Osteocyte (in vitro differentiated cells): ENCODE measurements around the gene PSMG3. TPM values are rescaled to one million over a fixed set of nuclear protein-coding genes. Genes with fewer than 3 reads are reported as not detected.

Experiments
- DNase-seq: peaks from one replicate; pipeline ENCODE4 v3.0.0; 2021; ENCODE audit warnings: mixed read lengths; ENCODE audit not compliant: unreplicated experiment; ENCODE audit errors: extremely low spot score
- H3K27ac Mint-ChIP-seq: one replicate; pipeline ENCODE4 v1.8.0; 2021; ENCODE audit warnings: mild to moderate bottlenecking, mixed read lengths; ENCODE audit not compliant: unreplicated experiment
- H3K27me3 Mint-ChIP-seq: one replicate; pipeline ENCODE4 v1.8.0; 2021; ENCODE audit warnings: mixed read lengths; ENCODE audit not compliant: unreplicated experiment
- H3K36me3 Mint-ChIP-seq: one replicate; pipeline ENCODE4 v1.8.0; 2021; ENCODE audit warnings: mixed read lengths; ENCODE audit not compliant: unreplicated experiment
- H3K4me1 Mint-ChIP-seq: one replicate; pipeline ENCODE4 v1.8.0; 2021; ENCODE audit warnings: mixed read lengths; ENCODE audit not compliant: unreplicated experiment
- H3K4me3 Mint-ChIP-seq: one replicate; pipeline ENCODE4 v1.8.0; 2021; ENCODE audit warnings: mild to moderate bottlenecking, moderate library complexity, mixed read lengths; ENCODE audit not compliant: unreplicated experiment
- H3K9me3 Mint-ChIP-seq: one replicate; pipeline ENCODE4 v1.8.0; 2021; ENCODE audit warnings: mixed read lengths; ENCODE audit not compliant: unreplicated experiment
- total RNA-seq: library from RNA; stranded (reverse); gene quantifications from 2 replicates; pipeline ENCODE4 v1.2.1, GENCODE V29; 2021
- TF ChIP-seq, protein P1 (sequence below): fragments of 200-600 bp; sonication (generic); IDR thresholded peaks from 2 replicates; pipeline ENCODE4 v1.5.0; 2021; ENCODE audit warnings: antibody characterized with exemption, mild to moderate bottlenecking, moderate library complexity

PSMG3 gene
- total RNA-seq, 1 donor from 2014 or later, result 25.6 TPM

DNA sequence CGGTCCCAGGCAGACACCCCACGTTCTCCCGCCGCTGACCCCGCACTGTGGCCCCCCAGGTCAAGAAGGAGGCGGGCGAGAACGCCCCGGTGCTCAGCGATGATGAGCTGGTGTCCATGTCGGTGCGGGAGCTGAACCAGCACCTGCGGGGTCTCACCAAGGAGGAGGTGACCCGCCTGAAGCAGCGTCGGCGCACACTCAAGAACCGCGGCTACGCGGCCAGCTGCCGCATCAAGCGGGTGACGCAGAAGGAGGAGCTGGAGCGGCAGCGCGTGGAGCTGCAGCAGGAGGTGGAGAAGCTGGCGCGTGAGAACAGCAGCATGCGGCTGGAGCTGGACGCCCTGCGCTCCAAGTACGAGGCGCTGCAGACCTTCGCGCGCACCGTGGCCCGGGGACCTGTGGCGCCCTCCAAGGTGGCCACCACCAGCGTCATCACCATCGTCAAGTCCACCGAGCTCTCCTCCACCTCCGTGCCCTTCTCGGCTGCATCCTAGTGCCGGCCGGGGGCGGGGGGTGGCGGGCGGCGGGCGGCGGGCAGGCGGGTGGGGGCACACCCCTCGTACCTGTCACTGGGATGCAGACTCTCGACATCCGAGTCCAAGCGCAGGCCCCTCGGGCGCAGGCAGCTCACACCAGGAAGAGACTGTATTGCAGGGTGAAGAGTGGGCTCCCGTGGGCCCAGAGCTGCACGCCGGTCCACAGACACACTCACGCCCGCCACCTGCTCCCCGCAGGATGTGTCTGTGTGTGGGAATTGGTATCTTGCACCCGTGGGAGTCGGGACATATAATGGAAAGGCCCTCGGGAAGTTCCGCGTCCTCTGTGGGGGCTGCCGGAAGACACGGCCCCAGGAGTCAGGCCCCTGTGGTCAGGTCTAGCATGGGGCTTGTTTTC lies 29.7 kb downstream of the PSMG3 start:
- H3K27me3 Mint-ChIP-seq, result no peaks in the 10 kb centered on the region
- TF ChIP-seq, protein P1, sequence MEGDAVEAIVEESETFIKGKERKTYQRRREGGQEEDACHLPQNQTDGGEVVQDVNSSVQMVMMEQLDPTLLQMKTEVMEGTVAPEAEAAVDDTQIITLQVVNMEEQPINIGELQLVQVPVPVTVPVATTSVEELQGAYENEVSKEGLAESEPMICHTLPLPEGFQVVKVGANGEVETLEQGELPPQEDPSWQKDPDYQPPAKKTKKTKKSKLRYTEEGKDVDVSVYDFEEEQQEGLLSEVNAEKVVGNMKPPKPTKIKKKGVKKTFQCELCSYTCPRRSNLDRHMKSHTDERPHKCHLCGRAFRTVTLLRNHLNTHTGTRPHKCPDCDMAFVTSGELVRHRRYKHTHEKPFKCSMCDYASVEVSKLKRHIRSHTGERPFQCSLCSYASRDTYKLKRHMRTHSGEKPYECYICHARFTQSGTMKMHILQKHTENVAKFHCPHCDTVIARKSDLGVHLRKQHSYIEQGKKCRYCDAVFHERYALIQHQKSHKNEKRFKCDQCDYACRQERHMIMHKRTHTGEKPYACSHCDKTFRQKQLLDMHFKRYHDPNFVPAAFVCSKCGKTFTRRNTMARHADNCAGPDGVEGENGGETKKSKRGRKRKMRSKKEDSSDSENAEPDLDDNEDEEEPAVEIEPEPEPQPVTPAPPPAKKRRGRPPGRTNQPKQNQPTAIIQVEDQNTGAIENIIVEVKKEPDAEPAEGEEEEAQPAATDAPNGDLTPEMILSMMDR, result no peak
- H3K36me3 Mint-ChIP-seq, result peaks cover 13% of the 10 kb centered on the region
- no peak for DNase-seq
- no peak overlapping the region for H3K4me3 Mint-ChIP-seq
- no peak overlapping the region for H3K27ac Mint-ChIP-seq
- peaks cover 26% of the 10 kb centered on the region for H3K4me1 Mint-ChIP-seq
- no peaks in the 10 kb centered on the region for H3K9me3 Mint-ChIP-seq

DNA sequence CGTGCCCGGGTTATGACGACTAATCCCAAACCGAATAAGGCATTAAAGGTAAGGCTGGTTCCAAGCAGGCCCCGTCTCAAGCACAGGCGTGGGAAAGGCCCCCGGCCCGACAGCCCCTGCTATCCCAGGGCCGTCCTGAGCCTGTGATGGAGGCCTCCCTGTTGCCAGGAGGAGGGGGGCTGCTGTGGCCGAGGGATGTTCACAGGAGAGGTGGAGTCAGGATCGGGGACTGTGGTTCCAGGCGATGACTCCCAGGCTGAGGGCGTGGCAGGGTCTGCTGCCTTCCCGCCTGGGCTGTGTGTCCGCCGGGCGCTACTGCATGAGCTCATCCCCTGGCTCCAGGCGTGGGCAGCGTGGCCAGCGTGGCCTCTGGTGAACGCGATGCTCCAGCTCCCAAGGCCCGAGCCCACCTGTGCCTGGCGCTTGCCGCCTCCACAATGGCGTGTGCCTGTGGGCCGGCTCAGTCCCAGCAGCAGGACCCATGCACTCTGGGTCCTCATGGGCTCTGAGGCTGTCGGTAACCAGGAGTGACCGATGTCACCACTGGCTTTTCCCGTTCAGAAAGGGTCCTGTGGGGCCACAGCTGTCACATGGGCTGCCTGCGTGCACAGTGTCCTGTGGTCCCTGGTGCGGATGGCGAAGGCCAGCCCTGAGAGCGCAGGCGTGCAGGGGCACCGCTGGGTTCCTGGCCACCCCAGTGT lies 30.5 kb downstream of the PSMG3 start:
- H3K9me3 Mint-ChIP-seq, result no peaks in the 10 kb centered on the region
- no peak overlapping the region for H3K4me3 Mint-ChIP-seq
- peaks cover 11% of the 10 kb centered on the region for H3K36me3 Mint-ChIP-seq
- peaks cover 31% of the 10 kb centered on the region for H3K4me1 Mint-ChIP-seq
- TF ChIP-seq, protein P1, result no peak
- H3K27me3 Mint-ChIP-seq, result no peaks in the 10 kb centered on the region
- no peak for DNase-seq
- peak overlapping the region; percentile 47 for H3K27ac Mint-ChIP-seq

DNA sequence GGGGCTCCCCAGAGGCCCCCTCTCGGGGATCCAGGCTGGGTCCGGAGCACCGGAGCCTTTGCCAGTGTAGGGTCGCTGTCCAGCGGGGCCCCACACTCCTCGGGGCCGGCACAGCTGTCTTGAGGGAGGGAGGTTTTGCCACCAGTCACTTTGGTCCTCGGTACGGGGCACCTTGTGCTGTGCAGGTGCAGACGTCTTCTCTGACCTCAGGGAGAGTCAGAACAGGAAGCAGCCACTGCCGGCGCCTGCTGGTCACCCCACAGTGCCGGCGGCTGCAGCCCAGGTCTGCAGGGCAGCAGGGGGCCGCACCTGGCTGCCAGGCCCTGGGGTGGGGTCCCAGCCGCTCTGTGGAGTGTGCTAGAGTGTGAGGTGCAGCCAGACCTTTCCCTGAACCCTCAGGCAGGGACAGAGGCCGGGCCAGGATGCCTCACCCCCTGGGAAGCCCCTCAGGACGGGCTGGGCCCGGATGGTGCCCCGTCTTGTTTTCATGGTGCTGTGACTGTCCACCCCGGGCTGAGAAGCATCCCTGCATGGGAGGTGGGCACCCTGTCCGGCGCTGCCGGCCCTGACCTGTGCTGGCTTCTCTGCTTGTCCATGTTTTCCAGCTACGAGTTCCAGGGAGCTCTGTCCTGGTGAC lies 31.2 kb downstream of the PSMG3 start:
- TF ChIP-seq, protein P1, result no peak
- H3K27ac Mint-ChIP-seq, result peak overlapping the region; percentile 47
- no peak for DNase-seq
- H3K36me3 Mint-ChIP-seq, result peaks cover 11% of the 10 kb centered on the region
- H3K27me3 Mint-ChIP-seq, result no peaks in the 10 kb centered on the region
- H3K9me3 Mint-ChIP-seq, result no peaks in the 10 kb centered on the region
- H3K4me1 Mint-ChIP-seq, result peaks cover 36% of the 10 kb centered on the region
- H3K4me3 Mint-ChIP-seq, result no peak overlapping the region

DNA sequence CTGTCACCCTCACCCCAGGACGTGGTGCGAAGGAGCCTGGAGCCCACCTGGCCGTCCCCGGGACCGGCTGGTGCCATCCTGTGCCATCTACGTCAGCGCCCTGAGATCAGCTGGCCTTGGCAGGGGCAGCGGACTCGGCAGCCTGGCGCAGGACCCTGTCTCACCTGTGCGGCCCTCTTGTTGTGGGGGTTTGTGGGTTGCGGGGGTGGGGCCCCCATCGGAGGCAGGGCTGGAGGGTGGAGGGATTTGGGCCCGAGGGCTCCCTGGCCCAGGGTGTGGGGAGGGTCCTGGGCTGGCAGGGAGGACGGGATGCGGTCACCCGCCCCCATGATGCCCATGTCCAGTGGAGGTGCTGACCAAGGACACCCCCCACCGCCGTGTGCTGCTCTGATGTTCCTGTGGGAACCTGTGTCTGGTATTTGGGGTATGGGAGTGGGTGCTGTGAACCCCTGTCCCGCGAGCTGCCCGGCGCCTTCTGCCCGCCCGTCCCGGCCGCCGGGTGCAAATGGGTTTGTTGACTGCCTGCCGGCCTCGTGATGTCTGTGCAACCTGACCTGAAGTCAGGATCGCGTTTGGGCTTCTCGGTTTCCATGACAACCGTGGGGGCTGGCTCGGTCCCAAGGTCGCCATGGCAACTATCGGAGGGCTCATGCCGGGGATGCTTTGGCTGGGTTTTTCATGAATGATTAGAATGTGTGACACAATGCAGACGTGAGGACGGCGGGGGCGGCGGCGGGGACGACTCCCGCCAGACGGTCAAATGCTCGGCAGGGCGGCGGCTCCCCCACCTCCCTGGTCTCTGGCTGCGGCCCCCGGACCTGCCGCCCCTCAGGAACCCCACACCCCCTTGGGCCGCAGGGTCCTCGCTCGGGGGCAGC lies 32.1 kb downstream of the PSMG3 start:
- H3K36me3 Mint-ChIP-seq, result peaks cover 10% of the 10 kb centered on the region
- H3K27me3 Mint-ChIP-seq, result no peaks in the 10 kb centered on the region
- H3K9me3 Mint-ChIP-seq, result no peaks in the 10 kb centered on the region
- peaks cover 45% of the 10 kb centered on the region for H3K4me1 Mint-ChIP-seq
- TF ChIP-seq, protein P1, result no peak
- DNase-seq, result peak; percentile 97
- H3K27ac Mint-ChIP-seq, result peak overlapping the region; percentile 98
- peak overlapping the region; percentile 70 for H3K4me3 Mint-ChIP-seq
